ENCODE results near the gene PRSS8.
"Not testable (repeated sequence)": the region's sequence is repeated elsewhere in the genome, so short reads cannot be mapped to it uniquely, and the experiment has no call there.

PRSS8 gene

GRCh38 chr16:31106509-31107464 lies 28.7 kb downstream of the PRSS8 start:
- no peak overlapping the region for H3K4me3 ChIP-seq (ENCODE audit: low read length)
- no peak for TF ChIP-seq CTCF (conservative IDR thresholded peaks at IDR 0.05; ENCODE audit: low read length)
- DNase-seq (ENCODE audit: low read depth): no peak

DNA sequence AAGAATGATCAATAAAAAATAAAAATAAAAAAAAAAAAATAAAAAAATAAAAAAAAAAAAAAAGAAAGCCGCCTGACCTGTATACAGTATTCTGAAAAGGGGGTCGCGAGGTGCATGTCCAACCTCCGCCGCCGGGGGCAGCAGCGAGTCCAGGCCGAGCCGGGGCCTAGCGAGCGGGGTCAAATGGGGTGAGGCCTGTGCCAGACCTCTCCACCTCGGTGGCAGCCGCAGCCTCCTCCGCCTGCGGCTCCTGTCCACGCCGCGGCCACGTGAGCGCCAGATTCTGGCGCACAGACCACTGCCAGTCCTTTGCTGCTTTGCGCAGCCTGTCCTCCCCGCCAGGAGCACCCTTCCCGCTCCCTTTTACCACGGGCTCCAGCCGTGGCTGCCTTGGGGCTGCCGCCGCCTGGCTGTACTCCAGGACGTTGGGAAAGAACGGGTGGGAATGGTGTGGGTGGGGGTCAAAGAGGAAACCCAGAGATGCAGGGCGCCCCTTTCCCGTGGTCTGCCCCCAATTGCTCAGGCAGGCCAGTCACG lies 29.8 kb downstream of the PRSS8 start:
- DNase-seq (ENCODE audit: low read depth): peak; percentile 80
- peak; percentile 69 for TF ChIP-seq CTCF (conservative IDR thresholded peaks at IDR 0.05; ENCODE audit: low read length)
- H3K4me3 ChIP-seq (ENCODE audit: low read length): peak overlapping the region; percentile 33; the same call in 1 of the 2 replicates

- DNase-seq (ENCODE audit: low read depth); H3K4me3 ChIP-seq (ENCODE audit: low read length): not testable (repeated sequence)
Measured at GRCh38 chr16:31100876-31101641, 34.5 kb downstream of the PRSS8 start.

DNA sequence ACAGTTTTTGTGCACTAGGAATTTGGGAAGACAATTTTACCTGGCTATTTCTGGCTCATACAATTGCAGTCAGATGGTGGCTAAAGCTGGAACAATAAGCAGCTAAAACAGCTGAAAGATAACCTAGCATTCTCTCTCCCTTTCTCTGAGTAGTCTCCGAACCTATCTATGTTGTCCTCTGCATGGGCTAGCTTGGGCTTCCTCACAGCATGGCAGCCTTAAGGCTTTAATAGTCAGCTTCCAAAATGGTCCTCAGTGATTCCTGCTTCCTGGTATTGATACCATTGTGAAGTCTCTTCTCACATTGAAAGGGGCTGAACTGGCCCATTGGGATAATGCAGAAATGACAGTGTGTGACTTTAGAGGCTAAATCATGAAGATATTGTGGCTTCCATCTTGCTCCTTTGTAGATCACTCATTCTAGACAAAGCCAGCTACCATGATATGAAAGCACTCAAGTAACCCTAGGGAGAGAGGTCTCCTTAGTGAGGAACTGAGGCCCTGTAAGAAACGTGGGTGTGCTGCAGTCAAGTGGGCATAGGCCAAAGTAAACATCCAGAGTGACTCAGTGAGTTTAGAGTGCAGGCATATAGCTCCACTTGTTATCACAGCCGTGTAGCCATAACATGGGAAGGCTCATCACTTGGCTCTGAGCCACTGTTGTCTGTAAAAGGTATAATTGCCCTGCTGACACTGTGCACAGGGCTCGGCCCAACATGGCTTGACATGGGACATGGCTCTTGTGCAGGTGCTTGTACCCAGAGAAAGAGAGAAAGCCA lies 35.5 kb downstream of the PRSS8 start:
- H3K4me3 ChIP-seq (ENCODE audit: low read length): no peak overlapping the region
- no peak for DNase-seq (ENCODE audit: low read depth)
- no peak for TF ChIP-seq CTCF (conservative IDR thresholded peaks at IDR 0.05; ENCODE audit: low read length)

DNA sequence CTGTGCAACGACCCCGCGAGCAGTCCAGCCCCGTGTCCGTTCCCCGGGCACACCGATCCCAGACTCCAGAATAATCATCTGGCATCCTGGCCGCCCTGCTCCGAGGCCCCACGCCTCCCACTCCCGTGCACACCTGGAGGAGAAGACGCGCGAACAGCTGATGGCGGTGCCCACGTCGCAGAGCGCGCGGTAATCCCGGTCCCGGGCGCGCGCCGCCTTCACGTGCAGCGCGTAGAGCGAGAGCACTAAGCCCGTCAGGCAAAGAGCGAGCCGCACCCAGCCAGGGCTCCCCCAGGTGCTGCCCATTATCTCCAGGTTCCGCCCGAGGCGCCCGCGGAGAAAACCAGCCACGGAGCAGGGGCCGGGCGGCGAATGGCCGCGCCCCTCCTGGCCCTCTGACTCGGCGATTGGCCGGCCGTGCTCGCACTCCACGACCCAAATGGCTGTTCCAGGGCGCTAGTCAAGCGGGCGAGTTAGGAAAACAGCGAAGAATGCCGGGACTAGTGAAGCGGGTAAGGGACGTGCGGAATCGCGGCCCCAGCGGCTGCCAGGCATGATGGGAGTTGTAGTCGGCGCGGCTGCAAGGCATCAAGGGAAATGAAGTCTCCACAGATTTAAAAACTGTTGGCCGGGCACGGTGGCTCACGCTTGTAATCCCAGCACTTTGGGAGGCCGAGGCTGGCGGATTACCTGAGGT lies 41.0 kb downstream of the PRSS8 start, which contains the start of gene VKORC1:
Gene VKORC1, minus strand, starts transcription at position 374 of the 697 bp plus-strand sequence. Its CDS starts 68 bp downstream, at position 306.
- H3K4me3 ChIP-seq (ENCODE audit: low read length): peak within 1 kb of the TSS; percentile 93
- DNase-seq (ENCODE audit: low read depth): peak; percentile 97
- no peak; the same call in 1 of the 2 replicates for TF ChIP-seq CTCF (conservative IDR thresholded peaks at IDR 0.05; ENCODE audit: low read length)

- no peak for DNase-seq (ENCODE audit: low read depth)
- peak overlapping the region; percentile 93 for H3K4me3 ChIP-seq (ENCODE audit: low read length)
- no peak for TF ChIP-seq CTCF (conservative IDR thresholded peaks at IDR 0.05; ENCODE audit: low read length)
Measured at GRCh38 chr16:31094088-31094423, 41.5 kb downstream of the PRSS8 start.

Data from AG10803 (cell line).